GM04504 (cell line): Measurements from ENCODE around the gene DYNC1H1.

Experiments used
- DNase-seq: peaks from one replicate; pipeline ENCODE4 v3.0.0-alpha.2; 2012; ENCODE audit warnings: low read depth

DYNC1H1 gene

DNA sequence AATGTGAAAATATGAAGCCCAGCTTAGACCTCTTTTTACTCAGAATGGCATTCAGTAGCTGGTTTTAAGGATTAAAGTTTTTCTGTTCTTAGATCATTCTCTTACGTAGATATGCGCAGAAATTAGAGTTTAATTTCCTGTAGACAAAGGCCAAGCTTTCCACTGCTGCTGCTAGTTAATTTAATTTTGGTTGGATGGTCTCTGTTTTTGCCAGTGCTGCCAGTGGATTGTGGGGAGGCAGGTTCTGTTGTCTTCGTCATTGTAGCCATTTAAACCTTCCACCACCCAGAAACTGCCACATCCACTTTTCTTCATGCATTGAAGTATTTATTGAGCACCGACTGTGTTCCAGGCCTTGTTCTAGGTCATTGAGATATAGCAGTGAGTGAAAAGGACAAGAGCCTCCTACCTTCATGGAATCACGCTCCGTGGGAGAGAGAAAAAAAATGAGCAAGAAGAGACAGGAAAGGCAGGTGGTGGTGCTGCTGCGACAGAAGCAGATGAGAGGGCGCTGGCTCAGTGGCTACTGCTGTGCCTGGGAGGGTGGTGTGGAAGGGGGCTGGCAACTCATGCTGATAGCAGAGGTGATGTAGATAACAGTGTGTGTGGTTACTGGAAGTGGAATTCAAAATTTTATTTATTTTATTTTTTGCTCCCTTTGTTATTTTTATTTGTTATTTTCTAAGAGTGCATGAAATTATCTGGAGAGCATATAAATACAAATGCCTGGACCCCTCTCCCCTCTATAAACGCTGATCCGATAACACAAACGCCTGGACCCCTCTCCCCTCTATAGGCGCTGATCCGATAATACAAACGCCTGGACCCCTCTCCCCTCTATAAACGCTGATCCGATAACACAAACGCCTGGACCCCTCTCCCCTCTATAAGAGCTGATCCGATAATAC, 33.3 kb downstream of the DYNC1H1 start:
- no peak for DNase-seq

DNA sequence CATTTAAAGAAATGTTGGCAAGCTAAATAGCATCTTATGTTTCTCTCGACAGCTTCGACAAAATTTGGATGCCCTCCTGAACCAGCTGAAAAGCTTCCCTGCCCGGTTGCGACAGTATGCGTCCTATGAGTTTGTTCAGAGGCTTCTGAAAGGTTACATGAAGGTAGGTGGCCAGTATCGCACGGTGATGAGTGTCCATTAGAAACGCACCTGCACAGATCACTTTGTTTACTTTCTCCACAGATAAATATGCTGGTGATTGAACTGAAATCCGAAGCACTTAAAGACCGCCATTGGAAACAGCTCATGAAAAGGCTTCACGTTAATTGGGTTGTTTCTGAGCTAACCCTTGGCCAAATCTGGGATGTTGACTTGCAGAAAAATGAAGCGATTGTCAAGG, 36.5 kb downstream of the DYNC1H1 start:
- DNase-seq = no peak

DNA sequence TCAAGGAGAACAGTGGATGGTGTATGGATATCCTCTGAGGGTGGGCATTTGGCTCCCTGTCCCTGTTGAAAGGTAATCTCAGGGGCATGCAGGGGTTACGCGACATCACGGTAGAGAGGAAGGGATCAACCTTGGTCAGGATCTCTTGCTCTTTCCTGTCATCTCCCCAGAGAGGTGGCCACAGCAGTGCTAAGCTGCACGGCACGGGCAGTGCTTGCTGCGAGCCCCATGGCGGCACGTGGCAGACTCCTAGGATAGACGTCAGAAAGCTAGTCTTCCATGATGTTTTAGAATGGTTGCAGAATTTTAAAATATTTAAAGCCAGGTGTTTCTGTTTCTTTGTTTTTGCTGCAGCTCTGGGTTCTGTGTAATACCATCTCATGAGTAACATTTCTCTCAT, 41.0 kb downstream of the DYNC1H1 start:
- no peak for DNase-seq

DNA sequence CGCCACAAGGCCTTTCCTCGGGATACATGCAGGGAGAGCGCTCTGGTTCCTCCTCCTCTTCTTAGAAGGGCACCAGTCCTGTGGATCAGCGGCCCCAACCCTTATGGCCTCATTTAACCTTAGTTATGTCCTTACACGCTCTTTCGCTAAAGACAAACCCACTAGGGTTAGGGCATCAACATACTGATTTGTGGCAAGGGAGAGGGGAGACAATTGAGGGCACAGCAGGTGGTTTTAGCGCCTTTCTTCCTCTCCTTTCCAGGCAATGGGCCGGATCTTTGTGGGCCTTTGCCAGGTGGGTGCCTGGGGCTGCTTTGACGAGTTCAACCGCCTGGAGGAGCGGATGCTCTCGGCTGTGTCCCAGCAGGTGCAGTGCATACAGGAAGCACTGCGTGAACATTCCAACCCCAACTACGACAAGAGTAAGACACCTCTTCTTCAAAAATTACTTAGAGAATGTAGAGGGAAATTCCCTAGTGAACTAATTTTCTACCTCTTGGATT, 43.6 kb downstream of the DYNC1H1 start:
- no peak for DNase-seq

DNA sequence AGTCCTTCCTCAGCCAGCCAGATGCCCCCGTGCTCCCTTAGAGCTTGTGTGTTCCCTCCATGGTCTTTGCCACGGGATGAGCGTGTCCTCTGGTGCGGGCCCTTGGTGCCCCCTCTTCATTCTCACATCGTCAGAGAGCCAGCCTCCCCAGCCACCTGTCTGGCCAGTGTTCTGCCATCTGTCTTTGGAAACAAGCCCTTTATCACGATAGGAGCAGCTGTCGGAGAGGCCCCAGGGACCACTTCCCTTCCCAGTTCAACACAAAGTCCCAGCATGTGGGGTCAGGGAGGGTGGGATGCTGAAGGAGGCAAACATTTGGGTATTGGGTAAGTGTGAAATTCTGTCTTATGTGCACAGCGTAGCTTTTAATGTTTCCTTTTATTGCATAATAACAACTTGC, 44.5 kb downstream of the DYNC1H1 start:
- no peak for DNase-seq

DNA sequence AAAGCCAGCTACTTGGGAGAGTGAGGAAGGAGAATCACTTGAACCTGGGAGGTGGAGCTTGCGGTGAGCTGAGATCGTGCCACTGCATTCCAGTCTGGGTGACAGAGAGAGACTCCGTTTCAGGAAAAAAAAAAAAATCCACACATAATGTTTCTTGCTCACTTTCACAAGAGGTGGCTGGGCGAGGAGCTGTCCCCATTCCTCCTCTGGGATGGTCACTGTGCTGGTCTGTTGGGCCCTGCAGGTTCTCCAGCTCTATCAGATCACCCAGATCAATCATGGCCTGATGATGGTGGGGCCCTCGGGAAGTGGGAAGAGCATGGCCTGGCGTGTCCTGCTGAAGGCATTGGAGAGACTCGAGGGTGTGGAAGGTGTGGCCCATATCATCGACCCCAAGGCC, 47.3 kb downstream of the DYNC1H1 start:
- DNase-seq = no peak

DNA sequence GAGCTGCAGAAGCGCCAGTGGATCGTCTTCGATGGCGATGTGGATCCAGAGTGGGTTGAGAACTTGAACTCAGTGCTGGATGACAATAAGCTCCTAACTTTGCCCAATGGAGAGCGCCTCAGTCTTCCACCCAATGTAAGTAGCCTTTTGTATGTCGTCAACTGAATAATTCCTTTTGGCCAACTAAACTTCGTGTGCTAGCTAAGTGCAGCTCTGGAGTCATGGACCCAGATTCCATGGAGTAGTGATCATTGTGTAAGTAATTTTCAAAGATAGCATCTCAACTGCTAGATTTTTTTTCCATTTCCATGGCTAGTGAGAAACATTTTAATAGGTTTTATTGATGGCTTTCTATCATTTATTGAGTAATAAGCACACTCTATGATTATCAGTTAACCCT, 48.0 kb downstream of the DYNC1H1 start:
- DNase-seq = no peak

DNA sequence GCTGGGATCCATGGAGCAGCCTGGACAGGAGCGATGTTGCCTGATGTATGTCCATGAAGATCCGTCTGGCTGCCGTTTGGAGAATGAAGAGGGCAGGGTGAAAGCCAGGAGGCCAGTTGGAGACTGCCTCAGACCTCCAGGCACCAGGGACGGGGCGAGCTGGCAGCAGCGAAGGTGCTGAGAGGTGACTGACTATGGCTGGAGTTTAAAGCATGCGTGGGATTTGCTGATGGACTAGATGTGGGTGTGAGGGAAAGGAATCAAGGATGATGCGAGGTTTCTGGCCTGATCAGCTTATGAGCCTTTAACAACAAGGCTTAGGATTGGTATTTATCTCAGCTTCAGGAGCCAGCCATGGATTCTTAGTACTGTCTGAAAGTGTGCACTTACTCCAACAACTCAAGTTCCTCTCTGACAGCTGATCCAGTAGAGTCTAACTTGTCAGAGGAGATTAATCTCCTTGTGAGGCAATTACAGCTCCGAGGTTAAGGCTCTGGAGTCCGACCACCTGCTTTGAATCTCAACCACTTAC, 49.4 kb downstream of the DYNC1H1 start:
- no peak for DNase-seq

DNA sequence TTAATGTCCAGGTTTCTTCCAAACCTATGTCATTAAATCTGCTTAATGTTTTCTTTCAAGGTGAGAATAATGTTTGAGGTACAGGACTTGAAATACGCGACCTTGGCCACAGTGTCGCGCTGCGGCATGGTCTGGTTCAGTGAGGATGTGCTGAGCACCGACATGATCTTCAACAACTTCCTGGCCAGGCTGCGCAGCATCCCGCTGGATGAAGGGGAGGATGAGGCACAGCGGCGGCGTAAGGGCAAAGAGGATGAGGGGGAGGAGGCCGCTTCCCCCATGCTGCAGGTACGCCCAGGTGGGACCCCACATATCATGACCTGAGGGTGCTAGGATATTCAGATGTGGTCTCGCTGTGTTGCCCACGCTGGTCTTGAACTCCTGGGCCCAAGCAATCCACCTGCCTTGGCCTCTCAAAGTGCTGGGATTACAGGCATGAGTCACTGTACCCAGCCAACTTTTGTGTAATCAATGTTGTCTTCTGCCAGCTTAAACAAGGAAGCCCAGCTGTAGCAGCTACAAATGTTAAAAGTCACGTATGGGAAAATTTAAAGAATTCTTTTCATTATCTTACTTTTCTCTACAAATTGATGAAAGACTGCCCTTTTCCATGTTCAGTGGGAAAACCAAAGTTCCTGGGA, 50.8 kb downstream of the DYNC1H1 start:
- no peak for DNase-seq

DNA sequence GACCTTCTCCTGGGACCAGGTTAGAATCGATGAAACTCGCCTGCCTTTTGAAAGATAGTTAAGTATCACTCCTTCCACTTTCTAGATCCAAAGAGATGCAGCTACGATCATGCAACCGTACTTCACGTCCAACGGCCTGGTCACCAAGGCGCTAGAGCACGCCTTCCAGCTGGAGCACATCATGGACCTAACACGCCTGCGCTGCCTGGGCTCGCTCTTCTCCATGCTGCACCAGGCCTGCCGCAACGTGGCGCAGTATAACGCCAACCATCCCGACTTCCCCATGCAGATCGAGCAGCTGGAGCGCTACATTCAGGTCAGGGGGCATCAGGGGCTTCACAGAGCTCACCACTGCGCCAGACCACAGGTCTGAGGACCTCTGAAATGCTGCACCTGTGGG, 51.4 kb downstream of the DYNC1H1 start:
- DNase-seq = no peak

DNA sequence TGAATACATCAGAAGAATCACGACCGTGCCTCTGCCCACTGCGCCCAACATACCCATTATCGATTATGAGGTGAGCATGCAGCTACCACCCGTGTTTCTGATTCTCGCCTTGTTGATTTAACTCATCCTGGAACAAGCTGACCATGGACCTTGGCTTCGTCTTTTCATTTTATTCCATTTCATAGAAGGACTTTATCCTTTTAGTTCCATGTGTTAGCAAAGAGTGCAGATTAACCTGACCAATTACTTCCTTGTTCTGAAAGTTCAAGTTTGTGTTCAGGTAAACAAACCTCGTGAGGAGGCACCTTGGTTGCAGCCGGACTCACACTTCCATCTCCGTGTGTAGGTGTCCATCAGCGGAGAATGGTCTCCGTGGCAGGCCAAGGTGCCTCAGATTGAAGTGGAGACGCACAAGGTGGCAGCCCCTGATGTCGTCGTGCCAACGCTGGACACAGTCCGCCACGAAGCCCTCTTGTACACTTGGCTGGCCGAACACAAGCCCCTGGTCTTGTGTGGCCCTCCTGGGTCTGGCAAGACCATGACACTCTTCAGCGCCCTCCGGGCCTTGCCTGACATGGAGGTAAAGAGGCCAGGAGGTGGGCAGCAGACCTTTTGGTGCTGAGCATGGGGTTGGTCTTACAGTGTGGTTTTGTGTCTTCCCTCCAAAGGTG, 52.2 kb downstream of the DYNC1H1 start:
- no peak for DNase-seq

DNA sequence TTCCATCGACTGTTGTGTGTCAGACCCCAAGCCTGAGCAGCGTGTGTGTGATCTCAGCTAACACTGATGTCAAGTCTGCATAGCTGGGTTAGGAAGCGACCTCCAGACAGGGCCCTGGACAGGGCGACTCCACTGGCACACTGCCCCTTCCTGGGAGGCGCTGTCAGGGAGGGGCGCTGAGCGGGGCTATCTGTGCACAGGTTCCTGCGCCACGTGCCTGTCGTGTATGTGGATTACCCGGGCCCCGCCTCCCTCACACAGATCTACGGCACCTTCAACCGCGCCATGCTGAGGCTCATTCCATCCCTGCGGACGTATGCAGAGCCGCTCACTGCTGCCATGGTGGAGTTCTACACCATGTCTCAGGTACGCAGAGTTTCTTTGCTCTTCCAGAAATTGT, 53.9 kb downstream of the DYNC1H1 start:
- DNase-seq = no peak

DNA sequence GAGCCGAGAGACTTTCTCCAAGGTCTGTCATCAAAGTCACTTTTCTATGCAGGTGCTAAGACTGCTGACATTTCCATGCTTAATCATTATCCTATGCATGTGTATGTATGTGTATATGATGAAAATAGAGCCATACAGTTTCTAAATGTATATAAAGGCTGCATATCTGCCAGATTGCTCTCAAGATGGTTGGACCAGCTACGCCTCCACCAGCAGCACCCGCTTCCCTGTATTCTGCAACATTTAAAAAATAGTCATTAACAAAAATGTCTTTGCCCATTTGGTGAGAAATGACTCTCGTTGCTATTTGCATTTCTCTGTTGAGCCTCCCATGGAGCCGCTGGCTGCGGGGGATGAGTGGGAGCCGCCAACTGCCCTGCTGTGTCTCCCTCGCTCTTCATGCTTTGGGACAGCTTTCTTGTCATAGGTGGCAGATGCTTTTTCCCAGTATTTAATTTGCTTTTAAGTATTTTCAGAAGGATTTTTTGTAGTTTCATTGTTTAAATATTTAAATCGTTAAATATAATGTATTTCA, 54.7 kb downstream of the DYNC1H1 start:
- DNase-seq = no peak

DNA sequence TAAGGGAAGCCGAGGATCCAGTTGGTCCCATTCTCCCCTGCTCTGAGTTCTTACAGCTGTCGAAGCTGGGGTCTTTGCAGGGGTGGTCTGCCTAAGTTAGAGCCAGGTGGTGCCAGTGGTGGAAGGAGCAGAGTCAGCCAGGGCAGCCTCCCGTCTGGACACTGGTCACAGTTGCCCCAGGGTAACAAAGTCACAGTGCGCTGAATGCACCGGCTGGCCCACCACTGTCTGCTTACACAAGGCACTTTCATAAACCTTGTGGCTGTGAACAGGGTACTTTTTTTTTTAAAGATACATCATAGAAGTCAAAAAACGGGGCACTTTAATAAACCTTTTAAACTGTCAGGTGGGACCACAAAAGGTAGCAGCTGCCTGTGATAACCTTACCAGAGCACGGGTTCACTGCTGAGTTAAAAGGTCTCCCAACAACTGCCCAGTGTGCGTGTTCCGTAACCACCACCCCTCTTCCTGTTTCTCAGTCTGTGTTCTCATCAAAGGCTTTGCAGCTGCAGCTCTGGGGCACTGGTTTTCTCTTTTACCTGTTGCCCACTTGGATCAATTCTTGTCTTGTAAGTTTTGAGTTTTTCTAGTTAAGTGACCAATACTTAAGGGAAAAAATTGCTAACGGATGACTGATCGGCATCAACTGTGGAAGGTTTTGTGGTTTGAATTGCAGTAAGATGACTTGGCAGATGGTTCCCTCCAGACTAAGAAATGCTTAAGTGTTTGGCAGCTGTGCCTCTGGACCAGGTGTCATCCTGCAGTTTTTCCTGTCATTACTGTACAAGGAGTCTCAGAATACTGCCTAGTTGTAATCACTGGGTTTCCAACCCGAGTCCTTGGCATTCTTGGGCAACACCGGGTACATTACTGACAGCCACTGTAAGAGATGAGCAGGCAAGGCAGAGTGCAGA, 55.9 kb downstream of the DYNC1H1 start:
- peak; percentile 66 for DNase-seq

DNA sequence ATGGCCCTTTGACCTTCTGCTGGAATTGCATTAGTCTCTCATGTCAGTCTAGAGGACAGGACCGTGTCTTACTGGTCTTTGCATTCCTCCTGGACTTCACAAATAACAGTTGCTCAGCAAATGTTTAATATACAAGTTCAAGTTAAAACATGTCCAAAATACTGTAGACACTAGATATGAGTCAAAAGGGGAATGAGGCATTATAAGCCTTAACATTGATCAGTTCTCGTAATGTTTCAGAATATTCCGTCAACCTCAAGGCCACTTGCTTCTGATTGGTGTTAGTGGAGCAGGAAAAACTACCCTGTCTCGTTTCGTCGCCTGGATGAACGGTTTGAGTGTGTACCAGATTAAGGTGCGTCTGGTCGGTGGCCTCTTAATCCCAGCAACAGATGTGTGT, 62.6 kb downstream of the DYNC1H1 start:
- no peak for DNase-seq

DNA sequence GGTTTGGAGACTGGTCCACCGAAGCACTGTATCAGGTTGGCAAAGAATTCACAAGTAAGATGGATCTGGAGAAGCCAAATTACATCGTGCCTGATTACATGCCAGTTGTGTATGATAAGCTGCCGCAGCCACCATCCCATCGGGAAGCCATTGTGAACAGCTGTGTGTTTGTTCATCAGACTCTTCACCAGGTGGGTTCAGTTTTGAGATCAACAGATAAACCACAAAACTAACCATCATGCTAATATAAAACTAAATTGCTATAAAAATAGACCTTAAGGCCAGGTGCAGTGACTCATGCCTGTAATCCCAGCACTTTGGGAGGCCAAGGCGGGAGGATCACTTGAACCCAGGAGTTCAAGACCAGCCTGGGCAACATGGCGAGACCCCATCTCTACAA, 63.6 kb downstream of the DYNC1H1 start:
- DNase-seq = no peak

DNA sequence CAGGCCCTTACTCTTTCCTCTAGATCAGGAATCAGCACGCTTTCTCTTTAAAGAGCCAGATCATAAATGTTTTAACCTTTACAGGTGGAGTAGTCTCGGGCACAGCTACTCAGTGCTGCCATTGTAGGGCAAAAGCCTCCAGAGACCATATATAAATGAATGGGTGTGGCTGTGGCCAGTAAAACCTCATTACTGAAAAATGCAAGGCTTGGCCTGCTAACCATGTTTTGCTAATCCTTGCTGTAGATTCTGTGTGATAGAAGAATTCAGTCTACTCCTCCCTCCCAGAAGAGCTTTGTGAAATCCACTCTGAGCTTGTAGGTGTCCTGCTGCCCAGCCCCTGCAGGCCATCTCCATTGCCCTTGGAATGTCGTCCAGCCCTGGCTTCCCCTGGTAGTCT, 64.4 kb downstream of the DYNC1H1 start:
- DNase-seq = peak; percentile 63

DNA sequence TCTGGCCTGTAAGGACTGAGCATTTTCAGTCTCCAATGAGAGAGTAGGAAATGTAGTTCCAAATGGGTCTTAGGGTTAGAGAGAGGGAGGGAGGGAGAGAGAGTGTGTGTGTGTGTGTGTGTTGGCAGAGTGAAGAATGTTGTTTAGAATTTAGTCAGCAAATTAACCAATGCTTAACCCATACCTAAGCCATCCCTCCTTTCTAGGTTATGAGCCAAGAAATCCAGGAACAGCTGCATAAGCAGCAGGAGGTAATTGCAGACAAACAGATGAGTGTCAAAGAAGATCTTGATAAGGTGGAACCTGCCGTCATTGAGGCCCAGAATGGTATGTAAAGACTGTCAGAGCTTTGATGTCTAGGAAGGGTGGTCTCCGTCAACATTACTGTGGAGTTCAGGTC, 65.6 kb downstream of the DYNC1H1 start:
- DNase-seq = peak; percentile 39

DNA sequence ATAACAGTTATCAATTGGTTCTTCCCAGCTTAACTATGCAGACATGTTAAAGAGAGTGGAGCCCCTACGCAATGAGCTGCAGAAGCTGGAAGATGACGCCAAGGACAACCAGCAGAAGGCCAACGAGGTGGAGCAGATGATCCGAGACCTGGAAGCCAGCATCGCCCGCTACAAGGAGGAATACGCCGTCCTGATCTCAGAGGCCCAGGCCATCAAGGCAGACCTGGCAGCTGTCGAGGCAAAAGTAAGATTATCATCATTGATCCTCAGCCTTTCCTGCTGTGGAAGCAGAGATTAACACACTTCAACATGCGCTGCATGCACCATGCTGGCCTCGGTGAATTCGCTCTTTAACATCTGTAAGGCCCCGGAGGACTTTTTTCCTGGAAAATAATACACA, 68.9 kb downstream of the DYNC1H1 start:
- DNase-seq = no peak

DNA sequence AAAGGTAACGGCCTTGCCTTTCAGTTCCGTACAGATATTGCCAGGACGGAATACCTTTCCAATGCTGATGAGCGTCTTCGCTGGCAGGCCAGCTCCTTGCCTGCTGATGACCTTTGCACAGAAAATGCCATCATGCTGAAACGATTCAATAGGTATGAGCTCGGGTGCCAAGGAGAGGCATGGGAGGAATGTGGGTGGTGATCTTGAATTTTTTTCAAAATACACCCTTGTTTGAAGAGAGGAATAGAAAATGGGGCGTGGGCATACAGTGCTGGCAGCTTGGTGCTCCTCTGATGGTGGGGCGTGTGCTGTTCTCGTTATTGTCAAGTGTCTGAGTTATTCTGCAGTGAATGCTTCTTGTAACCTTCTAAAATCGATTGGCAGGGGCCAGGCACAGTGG, 69.9 kb downstream of the DYNC1H1 start:
- no peak for DNase-seq

DNA sequence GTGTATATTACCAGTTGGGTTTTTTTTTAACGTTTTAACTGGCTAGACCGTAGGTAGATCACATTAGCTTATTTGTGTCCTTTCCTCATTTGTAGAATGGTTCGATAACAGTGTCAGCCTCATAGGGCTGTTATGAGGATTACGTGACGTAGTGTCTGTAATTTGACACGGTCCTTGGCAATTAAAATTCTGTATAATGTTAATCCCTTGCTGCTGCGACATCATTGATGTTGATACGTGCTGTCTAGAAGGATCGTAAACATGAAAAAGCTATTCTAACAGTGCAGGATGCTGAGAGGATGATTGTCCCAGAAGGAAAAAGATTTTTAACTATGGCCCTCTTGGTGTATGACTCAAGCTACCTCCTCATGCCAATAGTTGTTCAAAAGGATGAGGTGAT, 71.5 kb downstream of the DYNC1H1 start:
- no peak for DNase-seq
